Nephron progenitor cell (in vitro differentiated cells): ENCODE measurements around the gene JMJD8.

Source experiments
- DNase-seq: peaks from one replicate; pipeline ENCODE4 v3.0.0; 2021
- H3K27ac Mint-ChIP-seq: 2 replicates; pipeline ENCODE4 v1.8.0; 2021; ENCODE audit warnings: mild to moderate bottlenecking, moderate library complexity, mixed read lengths
- H3K27me3 Mint-ChIP-seq: 2 replicates; pipeline ENCODE4 v1.8.0; 2021; ENCODE audit warnings: mild to moderate bottlenecking, low read depth, mixed read lengths; ENCODE audit not compliant: poor library complexity
- H3K36me3 Mint-ChIP-seq: 2 replicates; pipeline ENCODE4 v1.8.0; 2021; ENCODE audit warnings: low read depth, mixed read lengths
- H3K4me1 Mint-ChIP-seq: 2 replicates; pipeline ENCODE4 v1.8.0; 2021; ENCODE audit warnings: mixed read lengths
- H3K4me3 Mint-ChIP-seq: 2 replicates; pipeline ENCODE4 v1.8.0; 2021; ENCODE audit warnings: mild to moderate bottlenecking, moderate library complexity, mixed read lengths
- H3K9me3 Mint-ChIP-seq: 2 replicates; pipeline ENCODE4 v1.8.0; 2021; ENCODE audit warnings: mild to moderate bottlenecking, moderate library complexity, mixed read lengths
- CTCF ChIP-seq: fragments of 200-600 bp; sonication (generic); IDR thresholded peaks from 2 replicates; pipeline ENCODE4 v1.5.0; 2021; ENCODE audit warnings: antibody characterized with exemption

JMJD8 gene

GRCh38 chr16:635573-636205 is 48.4 kb downstream of the JMJD8 start:
- Mint-ChIP-seq H3K36me3 (no peaks in the 10 kb centered on the region), H3K27me3 (peaks cover 6% of the 10 kb centered on the region), H3K4me1 (peaks cover 45% of the 10 kb centered on the region), H3K9me3 (no peaks in the 10 kb centered on the region), H3K27ac (no peak overlapping the region), H3K4me3 (peak overlapping the region; percentile 93)
- no peak for TF ChIP-seq CTCF
- no peak for DNase-seq

GRCh38 chr16:634996-635395 is 49.1 kb downstream of the JMJD8 start:
- peak overlapping the region; percentile 42 for H3K27ac Mint-ChIP-seq

DNA sequence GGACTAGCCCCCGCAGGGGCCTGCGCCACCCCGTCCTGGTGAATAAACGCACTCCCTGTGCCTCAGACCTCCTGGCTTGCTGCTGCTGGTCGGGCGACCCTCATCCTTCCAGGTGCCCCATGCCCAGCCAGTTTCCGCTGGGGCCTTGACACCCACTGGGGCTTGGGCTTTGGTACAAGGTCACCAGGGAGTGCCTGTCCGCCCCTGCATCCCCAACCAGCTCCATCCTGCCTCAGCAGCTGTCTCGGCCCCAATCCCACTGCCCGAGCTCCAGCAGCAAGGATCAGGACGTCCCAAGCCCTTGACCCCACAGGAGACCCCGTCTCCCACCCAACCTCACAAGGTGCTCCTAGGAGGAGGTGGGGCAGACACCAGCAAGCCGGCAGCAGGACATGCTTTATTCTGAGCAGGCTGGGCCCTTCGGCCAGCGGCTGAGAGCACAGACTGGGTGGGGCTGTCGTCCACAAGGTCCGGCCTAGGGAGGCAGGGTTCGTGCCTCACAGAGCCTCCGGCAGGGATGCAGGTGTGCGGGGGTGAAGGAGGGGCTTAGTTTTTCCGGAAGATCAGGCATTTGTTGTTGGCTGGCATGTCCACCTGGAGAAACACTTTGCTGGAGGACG is 50.0 kb downstream of the JMJD8 start:
- peaks cover 43% of the 10 kb centered on the region for H3K4me1 Mint-ChIP-seq
- H3K27me3 Mint-ChIP-seq: peaks cover 6% of the 10 kb centered on the region
- no peak overlapping the region for H3K27ac Mint-ChIP-seq
- peaks cover 2% of the 10 kb centered on the region for H3K36me3 Mint-ChIP-seq
- no peak for TF ChIP-seq CTCF
- peak overlapping the region; percentile 69 for H3K4me3 Mint-ChIP-seq
- DNase-seq: no peak
- no peaks in the 10 kb centered on the region for H3K9me3 Mint-ChIP-seq

More at GRCh38 chr16:634996-635395, 49.1 kb downstream of the JMJD8 start:
- H3K27me3 Mint-ChIP-seq: peaks cover 6% of the 10 kb centered on the region
- H3K4me1 Mint-ChIP-seq: peaks cover 41% of the 10 kb centered on the region
- no peaks in the 10 kb centered on the region for H3K36me3 Mint-ChIP-seq
- no peak for DNase-seq
- no peak for TF ChIP-seq CTCF
- peak overlapping the region; percentile 73 for H3K4me3 Mint-ChIP-seq
- H3K9me3 Mint-ChIP-seq: no peaks in the 10 kb centered on the region

- Mint-ChIP-seq H3K4me1 (peaks cover 43% of the 10 kb centered on the region), H3K36me3 (peaks cover 5% of the 10 kb centered on the region), H3K27ac (no peak overlapping the region), H3K9me3 (no peaks in the 10 kb centered on the region), H3K4me3 (no peak overlapping the region), H3K27me3 (peaks cover 6% of the 10 kb centered on the region)
- no peak for DNase-seq
- TF ChIP-seq CTCF: no peak
Measured at GRCh38 chr16:633336-634050, 50.6 kb downstream of the JMJD8 start.

DNA sequence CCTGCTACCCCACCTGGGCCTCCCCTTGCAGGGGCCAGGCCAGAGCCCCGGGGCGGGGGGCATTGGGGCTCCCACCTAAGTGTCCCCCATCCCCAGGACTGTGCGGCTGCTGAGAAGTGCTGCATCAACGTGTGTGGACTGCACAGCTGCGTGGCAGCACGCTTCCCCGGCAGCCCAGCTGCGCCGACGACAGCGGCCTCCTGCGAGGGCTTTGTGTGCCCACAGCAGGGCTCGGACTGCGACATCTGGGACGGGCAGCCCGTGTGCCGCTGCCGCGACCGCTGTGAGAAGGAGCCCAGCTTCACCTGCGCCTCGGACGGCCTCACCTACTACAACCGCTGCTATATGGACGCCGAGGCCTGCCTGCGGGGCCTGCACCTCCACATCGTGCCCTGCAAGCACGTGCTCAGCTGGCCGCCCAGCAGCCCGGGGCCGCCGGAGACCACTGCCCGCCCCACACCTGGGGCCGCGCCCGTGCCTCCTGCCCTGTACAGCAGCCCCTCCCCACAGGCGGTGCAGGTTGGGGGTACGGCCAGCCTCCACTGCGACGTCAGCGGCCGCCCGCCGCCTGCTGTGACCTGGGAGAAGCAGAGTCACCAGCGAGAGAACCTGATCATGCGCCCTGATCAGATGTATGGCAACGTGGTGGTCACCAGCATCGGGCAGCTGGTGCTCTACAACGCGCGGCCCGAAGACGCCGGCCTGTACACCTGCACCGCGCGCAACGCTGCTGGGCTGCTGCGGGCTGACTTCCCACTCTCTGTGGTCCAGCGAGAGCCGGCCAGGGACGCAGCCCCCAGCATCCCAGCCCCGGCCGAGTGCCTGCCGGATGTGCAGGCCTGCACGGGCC is 51.4 kb downstream of the JMJD8 start:
- TF ChIP-seq CTCF: no peak
- peaks cover 5% of the 10 kb centered on the region for H3K36me3 Mint-ChIP-seq
- peaks cover 6% of the 10 kb centered on the region for H3K27me3 Mint-ChIP-seq
- H3K27ac Mint-ChIP-seq: no peak overlapping the region
- no peaks in the 10 kb centered on the region for H3K9me3 Mint-ChIP-seq
- DNase-seq: no peak
- peak overlapping the region; percentile 86 for H3K4me3 Mint-ChIP-seq
- peaks cover 43% of the 10 kb centered on the region for H3K4me1 Mint-ChIP-seq
